GM18507 (cell line): ENCODE data around the gene CRIP2.

Source experiments
- DNase-seq: peaks from one replicate; pipeline ENCODE4 v3.0.0; 2011; ENCODE audit warnings: low read depth; ENCODE audit not compliant: insufficient read length; ENCODE audit errors: extremely low spot score
- FAIRE-seq: peaks from 2 replicates; lab custom pipeline; 2011; peaks lifted over from hg19 to GRCh38; lab: Jason Lieb, UNC

CRIP2 gene

GRCh38 chr14:105442125-105442524, 32.5 kb upstream of the CRIP2 start:
- DNase-seq (no peak), FAIRE-seq (no peak)

- FAIRE-seq: no peak
- no peak for DNase-seq
These were observed 31.8 kb upstream of the CRIP2 start for GRCh38 chr14:105442834-105443233.

- no peak for DNase-seq
- FAIRE-seq: no peak
These were observed 29.8 kb upstream of the CRIP2 start for GRCh38 chr14:105444859-105445258.

- FAIRE-seq: no peak
- no peak for DNase-seq
These were observed 29.3 kb upstream of the CRIP2 start for GRCh38 chr14:105445290-105445689.

DNA sequence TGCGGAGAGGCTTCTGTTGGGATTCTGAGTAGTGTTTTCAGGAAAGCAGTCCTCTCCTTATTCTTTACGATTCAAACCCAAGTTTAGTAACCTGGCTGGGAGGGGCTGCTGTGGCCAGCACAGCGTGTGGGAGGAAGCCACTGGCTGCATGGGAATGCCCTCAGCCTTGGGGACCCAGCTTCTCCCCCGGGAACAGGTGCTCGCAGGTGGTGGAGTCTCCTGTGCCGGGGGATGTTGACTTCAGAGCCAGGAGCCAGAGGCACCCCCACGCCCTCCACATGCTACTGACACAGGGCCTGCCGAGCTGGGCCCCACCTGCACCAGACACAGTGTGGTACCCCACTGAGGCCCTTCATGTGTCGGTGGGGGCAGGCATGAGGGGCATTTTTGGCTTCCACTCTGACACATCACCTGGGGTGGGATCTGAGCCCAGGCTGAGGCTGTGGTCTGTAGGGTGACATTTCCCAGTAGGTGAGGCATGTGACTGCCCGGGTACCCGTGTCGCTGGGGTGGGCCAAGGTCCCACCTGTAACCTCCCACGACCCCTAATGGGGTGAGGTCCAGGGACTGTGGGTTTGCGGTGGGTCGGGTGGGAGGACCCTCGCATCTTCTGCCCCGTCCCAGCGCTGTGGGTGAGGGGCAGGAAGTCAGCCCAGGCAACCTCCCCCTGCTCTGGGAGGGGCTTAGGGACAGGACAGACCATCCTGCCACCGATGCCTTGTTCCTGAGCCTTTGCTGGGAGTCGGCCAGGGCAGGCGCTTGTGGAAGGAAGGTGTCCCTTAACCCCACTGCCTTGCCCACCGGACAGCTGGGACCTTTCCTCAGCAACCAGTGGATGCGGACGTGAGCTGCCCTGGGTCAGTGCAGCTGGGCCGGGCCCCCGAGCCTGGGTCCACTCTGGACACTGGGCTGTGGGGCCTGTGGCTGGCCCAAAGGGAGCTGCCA, 28.4 kb upstream of the CRIP2 start:
- FAIRE-seq (no peak), DNase-seq (no peak)

GRCh38 chr14:105446971-105447370, 27.6 kb upstream of the CRIP2 start:
- DNase-seq (no peak), FAIRE-seq (no peak)

GRCh38 chr14:105447651-105448640, 26.7 kb upstream of the CRIP2 start:
- DNase-seq (no peak), FAIRE-seq (no peak)

DNA sequence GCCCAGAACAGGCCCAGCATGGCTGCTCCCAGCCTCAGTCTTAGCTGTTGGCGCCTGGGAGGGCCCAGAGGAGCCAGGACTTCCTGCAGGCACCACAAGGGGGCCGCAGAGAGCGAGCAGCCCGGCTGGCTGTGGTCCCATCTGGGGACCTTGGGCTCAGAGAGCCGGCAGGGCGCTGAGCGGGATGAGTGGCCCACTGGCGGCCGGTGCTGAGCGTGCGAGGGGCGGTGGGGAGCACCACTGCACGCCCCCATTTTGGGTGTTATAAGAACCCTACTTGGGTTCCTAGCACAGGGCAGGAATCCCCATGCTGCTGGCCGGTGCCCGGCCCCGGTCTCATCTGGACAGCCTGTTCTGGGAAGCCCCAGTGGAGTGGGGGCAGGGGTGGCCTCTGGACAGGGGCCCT, 25.9 kb upstream of the CRIP2 start:
- peak; percentile 60 for FAIRE-seq

GRCh38 chr14:105449276-105450122, 25.1 kb upstream of the CRIP2 start:
- DNase-seq (no peak), FAIRE-seq (no peak)

More for the DNA sequence above, 25.9 kb upstream of the CRIP2 start:
- DNase-seq: peak; percentile 75

DNA sequence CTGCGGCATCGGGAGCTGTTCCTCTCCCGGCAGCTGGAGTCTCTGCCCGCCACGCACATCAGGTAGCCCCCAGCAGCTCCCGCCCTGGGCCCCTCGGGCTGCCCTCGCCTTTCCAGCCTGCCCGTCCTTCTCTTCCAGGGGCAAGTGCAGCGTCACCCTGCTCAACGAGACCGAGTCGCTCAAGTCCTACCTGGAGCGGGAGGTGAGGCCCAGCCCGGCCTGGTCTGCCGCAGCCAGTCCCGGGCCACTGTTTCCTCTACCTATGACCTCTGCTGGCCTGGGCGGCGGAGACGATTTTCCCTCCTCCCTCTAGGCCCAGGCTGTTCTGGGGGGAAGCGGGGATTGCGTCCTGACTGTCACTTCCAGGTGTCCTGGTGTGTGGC, 24.5 kb upstream of the CRIP2 start:
- FAIRE-seq (no peak), DNase-seq (no peak)

DNA sequence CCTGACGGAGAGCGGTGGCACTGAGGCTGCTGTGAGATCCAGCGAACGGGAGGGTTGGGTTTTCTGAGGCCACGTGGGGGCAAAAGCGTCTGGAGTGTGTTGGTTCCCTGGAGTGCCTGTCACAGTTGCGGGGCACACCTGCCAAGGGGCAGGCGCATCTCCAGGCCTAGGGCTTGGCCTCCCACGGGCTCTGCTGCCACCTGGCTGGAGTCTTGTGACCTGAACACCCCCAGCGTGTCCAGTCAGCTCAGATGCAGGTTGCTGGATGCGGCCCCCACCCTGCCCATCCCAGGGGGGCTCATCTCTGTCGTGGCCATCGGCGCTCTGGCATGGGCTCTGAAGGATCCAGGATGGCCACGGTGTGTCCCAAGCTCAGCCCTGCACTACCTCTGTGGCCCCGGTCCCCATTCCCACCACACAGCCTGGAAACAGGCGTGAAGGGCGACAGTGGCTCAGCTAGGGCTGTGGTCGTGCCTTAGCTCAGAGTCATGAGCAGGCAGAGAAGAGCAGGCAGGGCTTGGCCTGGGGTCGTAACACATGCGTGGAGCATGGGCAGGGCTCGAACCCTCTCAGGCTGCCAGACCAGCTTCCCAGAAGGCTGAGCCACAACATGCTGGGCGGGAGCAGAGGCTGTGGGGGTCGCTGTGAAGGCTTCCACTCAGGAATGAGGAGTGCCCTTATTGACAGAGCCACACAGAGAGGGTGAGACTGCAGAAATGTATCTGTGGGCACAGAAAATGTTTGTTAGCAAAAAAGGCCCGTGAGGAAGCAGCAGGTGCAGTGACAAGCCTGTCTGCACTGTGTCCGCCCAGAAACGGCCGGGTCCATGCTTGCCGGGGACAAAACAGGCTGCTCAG, 23.5 kb upstream of the CRIP2 start:
- no peak for FAIRE-seq
- DNase-seq: no peak

GRCh38 chr14:105452963-105453362, 21.7 kb upstream of the CRIP2 start:
- DNase-seq (no peak), FAIRE-seq (no peak)

DNA sequence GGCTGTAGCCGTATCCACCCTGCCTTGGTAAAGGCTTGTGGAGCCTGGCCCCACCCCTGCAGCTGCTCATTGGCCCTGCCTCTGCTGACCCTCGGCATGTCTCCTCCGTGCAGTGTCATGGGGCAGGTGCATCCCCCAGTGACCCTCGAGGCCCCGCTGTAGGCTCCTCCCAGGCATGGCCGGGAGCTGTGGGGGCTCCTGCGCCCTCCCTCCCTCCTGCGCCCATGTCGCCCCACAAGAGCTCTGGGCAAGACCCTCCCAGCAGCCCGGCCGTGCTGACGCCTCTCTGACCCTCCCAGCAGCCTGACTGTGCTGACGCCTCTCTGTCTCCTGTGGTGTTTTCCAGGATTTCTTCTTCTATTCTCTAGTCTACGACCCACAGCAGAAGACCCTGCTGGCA, 20.8 kb upstream of the CRIP2 start:
- DNase-seq: no peak

DNA sequence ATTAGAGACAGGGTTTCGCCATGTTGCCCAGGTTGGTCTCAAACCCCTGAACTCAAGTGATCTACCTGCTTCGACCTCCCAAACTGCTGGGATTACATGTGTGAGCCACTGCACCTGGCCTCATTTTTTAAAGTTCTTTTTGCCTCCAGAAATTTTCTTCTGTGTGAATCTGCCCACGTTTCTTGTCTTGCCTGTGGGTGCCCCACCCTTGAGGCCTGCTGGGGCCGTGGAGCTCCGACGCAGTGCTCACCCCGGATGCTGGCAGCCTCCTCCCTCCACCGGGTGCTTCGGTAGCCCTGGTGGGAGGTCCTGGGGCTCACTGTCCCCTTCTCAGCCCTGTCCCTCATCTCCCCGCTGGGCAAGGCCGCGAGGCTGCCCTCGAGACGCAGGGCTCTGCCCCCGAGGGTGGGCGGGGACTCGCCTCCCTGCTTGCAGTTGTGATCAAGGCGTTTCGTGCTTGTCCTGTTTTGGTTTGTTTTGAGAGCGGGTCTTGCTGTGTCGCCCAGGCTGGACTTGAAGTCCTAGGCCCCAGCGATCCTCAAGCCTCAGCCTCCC, 19.5 kb upstream of the CRIP2 start:
- FAIRE-seq (no peak), DNase-seq (no peak)

More for the DNA sequence above, 20.8 kb upstream of the CRIP2 start:
- FAIRE-seq: no peak

DNA sequence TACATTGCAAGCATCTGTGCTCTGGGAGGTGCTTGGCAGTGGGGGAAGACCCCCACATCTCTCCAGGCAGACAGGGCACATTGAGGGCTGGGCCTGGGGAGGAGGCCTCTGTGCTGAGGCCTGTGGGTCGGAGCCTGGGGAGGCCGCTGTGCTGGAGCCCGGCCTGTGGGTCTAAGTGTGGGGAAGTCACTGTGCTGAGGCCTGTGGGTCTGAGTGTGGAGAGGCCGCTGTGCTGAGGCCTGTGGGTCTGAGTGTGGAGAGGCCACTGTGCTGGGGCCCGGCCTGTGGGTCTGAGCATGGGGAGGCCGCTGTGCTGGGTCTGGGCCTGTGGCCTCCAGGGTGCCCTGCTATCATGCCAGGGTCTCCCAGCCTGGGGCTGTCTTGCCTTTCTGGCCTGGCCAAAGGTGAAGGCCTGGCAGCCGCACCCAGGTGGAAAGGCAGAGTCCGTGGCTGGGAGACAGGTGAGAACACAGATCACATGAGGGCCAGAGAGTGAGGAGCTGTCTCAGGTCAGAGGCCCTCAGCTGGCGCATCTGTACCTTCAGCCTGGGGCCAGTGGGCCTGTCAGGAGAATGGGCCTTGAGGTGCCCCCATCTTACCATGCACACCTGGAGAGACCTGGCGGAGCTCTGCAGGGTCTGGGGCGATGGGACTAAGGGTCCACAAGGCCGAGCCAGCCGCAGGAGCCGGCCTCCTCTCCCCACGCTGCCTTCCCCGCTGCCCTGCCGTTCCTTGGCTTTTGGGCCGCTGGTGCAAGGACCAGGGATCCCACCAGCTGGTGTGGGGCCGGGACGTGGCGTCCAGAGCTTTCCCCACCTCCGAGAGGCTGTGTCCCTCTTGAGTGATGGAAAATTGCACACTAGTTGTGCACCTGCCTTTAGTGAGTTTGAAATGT, 18.6 kb upstream of the CRIP2 start:
- FAIRE-seq (no peak), DNase-seq (no peak)

GRCh38 chr14:105456736-105457617, 17.6 kb upstream of the CRIP2 start:
- no peak for FAIRE-seq
- DNase-seq: no peak
